Measurements from ENCODE around the gene PPP1R3F. TPM values are rescaled to one million over a fixed set of nuclear protein-coding genes. Genes with fewer than 3 reads are reported as not detected.

PPP1R3F gene
- total and polyA plus RNA-seq, 8 donors, result 1.4 to 20.4 (median 4.8) TPM

DNA sequence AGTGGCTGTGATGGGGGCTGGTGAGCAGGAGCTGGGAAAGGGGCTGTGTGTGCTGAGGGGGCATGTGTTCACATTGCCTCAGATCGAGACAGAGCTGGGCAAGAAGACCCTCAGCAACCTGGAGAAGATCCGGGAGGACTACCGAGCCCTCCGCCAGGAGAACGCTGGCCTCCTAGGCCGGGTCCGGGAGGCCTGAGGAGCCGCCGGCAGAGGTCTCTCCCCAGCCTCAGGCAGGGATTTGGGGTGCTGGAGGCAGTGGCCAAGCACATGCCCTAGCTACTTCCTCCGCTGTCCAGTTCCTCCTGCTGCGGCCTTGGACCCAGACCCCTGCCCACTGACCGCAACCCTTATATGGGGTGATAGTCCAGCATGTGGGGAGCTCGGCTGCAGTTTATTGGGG is 19.5 kb upstream of the PPP1R3F start:
- TF ChIP-seq POLR2AphosphoS5 (IDR thresholded peaks at IDR 0.05), result no peak
- TF ChIP-seq POLR2A (IDR thresholded peaks at IDR 0.05), result no peak
- TF ChIP-seq, protein P1, sequence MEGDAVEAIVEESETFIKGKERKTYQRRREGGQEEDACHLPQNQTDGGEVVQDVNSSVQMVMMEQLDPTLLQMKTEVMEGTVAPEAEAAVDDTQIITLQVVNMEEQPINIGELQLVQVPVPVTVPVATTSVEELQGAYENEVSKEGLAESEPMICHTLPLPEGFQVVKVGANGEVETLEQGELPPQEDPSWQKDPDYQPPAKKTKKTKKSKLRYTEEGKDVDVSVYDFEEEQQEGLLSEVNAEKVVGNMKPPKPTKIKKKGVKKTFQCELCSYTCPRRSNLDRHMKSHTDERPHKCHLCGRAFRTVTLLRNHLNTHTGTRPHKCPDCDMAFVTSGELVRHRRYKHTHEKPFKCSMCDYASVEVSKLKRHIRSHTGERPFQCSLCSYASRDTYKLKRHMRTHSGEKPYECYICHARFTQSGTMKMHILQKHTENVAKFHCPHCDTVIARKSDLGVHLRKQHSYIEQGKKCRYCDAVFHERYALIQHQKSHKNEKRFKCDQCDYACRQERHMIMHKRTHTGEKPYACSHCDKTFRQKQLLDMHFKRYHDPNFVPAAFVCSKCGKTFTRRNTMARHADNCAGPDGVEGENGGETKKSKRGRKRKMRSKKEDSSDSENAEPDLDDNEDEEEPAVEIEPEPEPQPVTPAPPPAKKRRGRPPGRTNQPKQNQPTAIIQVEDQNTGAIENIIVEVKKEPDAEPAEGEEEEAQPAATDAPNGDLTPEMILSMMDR (IDR thresholded peaks at IDR 0.05), result no peak
- TF ChIP-seq EP300 (IDR thresholded peaks at IDR 0.05), result no peak
- Histone ChIP-seq H3K36me3 (peaks cover 0 to 57% (median 53%) of the 10 kb centered on the region in 4 donors), H3K9me3 (no peaks in the 10 kb centered on the region), H3K27ac (no peak overlapping the region), H3K4me1 (no peaks in the 10 kb centered on the region), H3K27me3 (no peaks in the 10 kb centered on the region), H3K4me3 (no peak overlapping the region)
- intact Hi-C loops (cut with DNase I; ENCODE audit: low total_unique reads), result no loop called here
- whole genome bisulfite sequencing, 5 donors, result 88 to 97% (median 92%) methylated on average over 2 to 13 of the region's 13 CpGs
- no peak for DNase-seq

DNA sequence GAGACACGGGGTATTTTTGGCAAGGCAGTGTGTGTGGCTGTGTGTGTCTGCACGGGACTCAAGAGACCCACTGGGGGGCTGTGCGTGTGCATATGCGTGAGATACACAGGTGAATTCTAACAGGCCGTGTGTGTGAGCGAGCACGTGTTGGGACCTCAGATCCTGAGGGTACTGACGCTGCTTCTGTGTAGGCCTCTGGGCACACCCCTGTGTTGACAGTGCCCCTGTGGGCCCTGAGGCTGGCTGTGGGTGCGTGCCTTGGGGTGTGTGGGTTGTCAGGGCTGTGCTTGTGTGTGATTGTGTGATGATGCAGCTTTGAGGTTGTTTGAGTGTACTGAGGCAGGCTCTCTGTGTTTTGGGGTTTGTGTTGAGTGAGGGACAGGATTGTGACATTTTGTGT is 19.0 kb upstream of the PPP1R3F start:
- intact Hi-C loops (cut with DNase I; ENCODE audit: low total_unique reads), result no loop called here
- WGBS, 5 donors, result 86 to 89% (median 87%) methylated on average over 8 to 9 of the region's 9 CpGs
- DNase-seq, result no peak

DNA sequence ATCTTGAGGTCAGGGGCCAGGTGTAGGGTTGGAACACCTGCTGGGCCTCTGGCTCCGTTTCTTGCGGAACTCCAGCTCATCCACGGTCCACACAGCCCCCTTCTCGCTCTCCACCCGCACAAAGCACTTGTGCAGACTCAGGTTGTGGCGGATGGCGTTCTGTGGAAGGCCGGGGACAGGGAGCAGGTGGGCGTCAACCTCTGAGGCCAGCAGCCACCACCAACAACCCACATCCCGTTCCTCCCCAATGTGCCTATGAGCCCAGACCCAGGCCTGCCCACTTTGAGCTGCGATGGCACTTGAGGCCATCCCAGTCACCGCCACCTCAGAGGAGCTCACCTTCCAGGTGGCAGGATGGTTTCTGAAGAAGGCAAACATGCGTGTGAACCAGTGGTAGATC is 18.3 kb upstream of the PPP1R3F start:
- Histone ChIP-seq H3K9me3 (no peaks in the 10 kb centered on the region), H3K36me3 (peaks cover 0 to 44% (median 42%) of the 10 kb centered on the region in 4 donors), H3K4me1 (no peaks in the 10 kb centered on the region), H3K27me3 (no peaks in the 10 kb centered on the region), H3K27ac (no peak overlapping the region), H3K4me3 (no peak overlapping the region)
- intact Hi-C loops (cut with DNase I; ENCODE audit: low total_unique reads), result no loop called here
- 82 to 97% (median 90%) methylated on average over 8 to 13 of the region's 13 CpGs for WGBS, 5 donors
- DNase-seq, result no peak
- TF ChIP-seq, protein P1 (IDR thresholded peaks at IDR 0.05), result no peak
- TF ChIP-seq POLR2AphosphoS5 (IDR thresholded peaks at IDR 0.05), result no peak
- TF ChIP-seq POLR2A (IDR thresholded peaks at IDR 0.05), result no peak
- no peak for TF ChIP-seq EP300 (IDR thresholded peaks at IDR 0.05)

More for the DNA sequence above, 19.0 kb upstream of the PPP1R3F start:
- no peaks in the 10 kb centered on the region for H3K27me3 ChIP-seq
- H3K4me3 ChIP-seq, result no peak overlapping the region
- H3K9me3 ChIP-seq, result no peaks in the 10 kb centered on the region
- no peak for TF ChIP-seq POLR2AphosphoS5 (IDR thresholded peaks at IDR 0.05)
- TF ChIP-seq POLR2A (IDR thresholded peaks at IDR 0.05), result no peak
- no peak for TF ChIP-seq EP300 (IDR thresholded peaks at IDR 0.05)
- TF ChIP-seq, protein P1 (IDR thresholded peaks at IDR 0.05), result no peak
- no peak overlapping the region for H3K27ac ChIP-seq
- H3K4me1 ChIP-seq, result no peaks in the 10 kb centered on the region
- H3K36me3 ChIP-seq, result peaks cover 0 to 52% (median 48%) of the 10 kb centered on the region in 4 donors

DNA sequence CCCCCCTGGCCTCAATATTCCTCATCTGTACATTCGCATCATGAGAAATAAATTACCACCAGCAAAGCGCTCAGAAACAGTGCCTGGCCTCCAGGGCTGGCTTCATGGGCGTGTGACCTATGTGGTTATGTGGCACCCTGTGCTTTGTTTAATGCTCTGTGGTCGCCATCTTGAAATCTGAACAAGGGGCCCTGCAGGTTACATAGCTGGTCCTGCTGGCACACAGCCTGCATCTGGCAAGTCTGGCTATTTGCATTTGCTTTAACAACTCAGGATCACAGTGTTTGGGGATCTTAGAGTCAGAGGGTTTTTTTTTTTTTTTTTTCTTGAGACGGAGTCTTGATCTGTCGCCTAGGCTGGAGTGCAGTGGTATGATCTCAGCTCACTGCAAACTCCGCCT is 15.0 kb upstream of the PPP1R3F start:
- 66 to 80% (median 71%) methylated on average over 7 of the region's 7 CpGs for WGBS, 5 donors
- no peak overlapping the region for H3K27ac ChIP-seq
- peaks cover 0 to 13% (median 9%) of the 10 kb centered on the region in 4 donors for H3K36me3 ChIP-seq
- intact Hi-C loops (cut with DNase I; ENCODE audit: low total_unique reads), result no loop called here
- TF ChIP-seq POLR2A (IDR thresholded peaks at IDR 0.05) (no peak), POLR2AphosphoS5 (IDR thresholded peaks at IDR 0.05) (no peak), EP300 (IDR thresholded peaks at IDR 0.05) (no peak)
- TF ChIP-seq, protein P1 (IDR thresholded peaks at IDR 0.05), result no peak
- no peaks in the 10 kb centered on the region for H3K4me1 ChIP-seq
- no peak for DNase-seq
- no peak overlapping the region for H3K4me3 ChIP-seq
- no peaks in the 10 kb centered on the region for H3K9me3 ChIP-seq
- H3K27me3 ChIP-seq, result peaks cover 0 to 4% (median 0%) of the 10 kb centered on the region in 3 donors

All from stomach (tissue), 9 donors.